GM19043 (cell line): ENCODE data around the gene THSD4.
"Not testable (repeated sequence)": the region's sequence is repeated elsewhere in the genome, so short reads cannot be mapped to it uniquely, and the experiment has no call there.

Source experiments
- ATAC-seq: cut with Tn5 transposase; IDR thresholded peaks from one replicate; pipeline ENCODE4 v1.9.1; 2021; ENCODE audit warnings: low read depth; ENCODE audit not compliant: unreplicated experiment

THSD4 gene

GRCh38 chr15:71362556-71362955 lies 247.3 kb downstream of the THSD4 start:
- no peak for ATAC-seq

DNA sequence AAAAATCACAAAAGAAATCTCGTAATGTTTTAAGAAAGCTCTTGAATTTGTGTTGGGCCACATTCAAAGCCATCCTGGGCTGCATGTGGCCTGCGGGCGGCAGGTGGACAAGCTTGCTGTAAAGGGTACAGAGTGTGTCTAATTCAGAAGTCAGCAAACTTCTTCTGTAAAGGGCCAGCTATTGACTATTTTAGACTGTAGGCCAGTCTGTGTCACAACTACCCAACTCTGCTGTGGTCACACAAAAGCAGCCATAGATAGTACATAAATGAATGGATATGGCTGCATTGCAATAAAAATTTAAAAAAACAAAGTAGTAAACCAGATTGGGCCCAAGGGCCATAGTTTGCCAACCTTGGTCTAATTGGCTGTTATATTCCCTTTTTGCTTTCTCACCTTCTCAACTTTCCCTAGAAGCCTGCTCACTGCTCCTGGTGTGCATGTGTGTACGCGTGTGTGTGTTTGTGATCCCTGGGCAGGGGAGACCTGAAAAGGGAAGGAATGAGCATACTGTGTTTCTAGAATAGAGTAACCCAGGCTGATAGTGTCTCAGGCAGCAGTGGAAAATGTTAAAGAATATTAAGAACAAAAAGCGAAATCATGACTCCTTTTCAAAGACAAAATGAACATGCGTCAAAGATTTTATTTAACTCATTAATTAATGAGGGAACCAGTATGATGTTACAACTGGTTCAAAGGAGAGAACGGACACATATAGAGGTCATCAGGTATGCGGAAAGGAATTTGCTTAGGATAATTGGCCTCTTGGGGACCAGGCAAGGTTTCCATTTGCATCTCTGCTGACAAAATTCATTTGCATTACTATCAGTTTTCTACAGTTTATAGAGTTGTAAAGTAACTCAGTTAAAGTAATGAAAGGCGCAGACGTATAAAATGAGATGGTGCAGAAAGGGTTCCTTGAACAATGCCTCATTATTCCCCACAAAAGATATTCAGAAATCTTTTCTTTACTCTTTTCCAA lies 248.0 kb downstream of the THSD4 start:
- no peak for ATAC-seq

DNA sequence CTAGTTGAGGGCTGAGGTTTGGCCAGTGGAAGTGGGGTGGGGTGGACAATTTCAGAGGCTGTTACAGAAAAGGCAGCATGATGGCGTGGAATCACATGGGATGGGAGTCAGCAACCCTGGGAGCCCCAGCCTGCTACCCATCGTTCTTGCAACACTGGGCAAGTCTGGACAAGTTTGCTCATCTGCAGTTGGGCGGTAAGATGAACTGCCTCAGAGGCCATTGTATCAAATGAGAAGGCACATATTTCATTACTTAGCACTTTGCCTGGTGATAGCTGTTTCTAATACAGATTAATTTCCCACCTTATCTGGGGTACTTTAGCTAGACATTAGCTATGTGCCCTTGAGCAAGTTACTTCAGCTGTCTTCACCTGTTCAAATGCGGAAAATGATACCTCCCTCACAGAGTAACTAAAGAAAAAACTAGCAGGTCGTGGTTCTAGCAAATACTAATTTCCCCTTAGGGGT lies 248.9 kb downstream of the THSD4 start:
- no peak for ATAC-seq

DNA sequence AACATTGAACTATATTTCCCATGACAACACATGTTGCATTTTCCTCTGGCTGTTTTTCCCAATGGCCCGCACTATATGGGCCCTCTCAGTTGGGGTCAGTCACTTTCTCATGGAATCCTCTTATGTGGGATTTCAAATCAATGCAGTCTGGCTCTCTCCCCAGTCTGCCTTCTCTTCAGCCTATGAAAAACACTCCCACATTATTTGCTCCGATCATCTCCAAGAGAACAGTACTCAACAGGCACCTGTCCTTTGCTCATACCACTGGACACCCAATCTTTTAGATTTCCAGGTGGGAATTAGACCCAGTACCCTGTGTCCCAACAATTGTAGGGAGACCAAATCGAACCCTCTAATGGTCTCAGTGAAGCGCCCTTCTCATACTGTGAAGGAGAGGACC lies 251.3 kb downstream of the THSD4 start:
- no peak for ATAC-seq

- no peak for ATAC-seq
Measured at GRCh38 chr15:71366926-71367325, 251.7 kb downstream of the THSD4 start.

DNA sequence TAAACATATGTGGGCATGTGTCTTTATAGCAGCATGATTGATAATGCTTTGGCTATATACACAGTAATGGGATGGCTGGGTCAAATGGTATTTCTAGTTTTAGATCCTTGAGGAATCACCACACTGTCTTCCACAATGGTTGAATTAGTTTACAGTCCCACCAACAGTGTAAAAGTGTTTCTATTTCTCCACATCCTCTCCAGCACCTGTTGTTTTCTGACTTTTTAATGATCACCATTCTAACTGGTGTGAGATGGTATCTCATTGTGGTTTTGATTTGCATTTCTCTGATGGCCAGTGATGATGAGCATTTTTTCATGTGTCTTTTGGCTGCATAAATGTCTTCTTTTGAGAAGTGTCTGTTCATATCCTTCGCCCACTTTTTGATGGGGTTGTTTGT lies 252.5 kb downstream of the THSD4 start:
- not testable (repeated sequence) for ATAC-seq

GRCh38 chr15:71372769-71373168 lies 257.5 kb downstream of the THSD4 start:
- ATAC-seq: not testable (repeated sequence)

GRCh38 chr15:71373917-71374316 lies 258.6 kb downstream of the THSD4 start:
- ATAC-seq: no peak

DNA sequence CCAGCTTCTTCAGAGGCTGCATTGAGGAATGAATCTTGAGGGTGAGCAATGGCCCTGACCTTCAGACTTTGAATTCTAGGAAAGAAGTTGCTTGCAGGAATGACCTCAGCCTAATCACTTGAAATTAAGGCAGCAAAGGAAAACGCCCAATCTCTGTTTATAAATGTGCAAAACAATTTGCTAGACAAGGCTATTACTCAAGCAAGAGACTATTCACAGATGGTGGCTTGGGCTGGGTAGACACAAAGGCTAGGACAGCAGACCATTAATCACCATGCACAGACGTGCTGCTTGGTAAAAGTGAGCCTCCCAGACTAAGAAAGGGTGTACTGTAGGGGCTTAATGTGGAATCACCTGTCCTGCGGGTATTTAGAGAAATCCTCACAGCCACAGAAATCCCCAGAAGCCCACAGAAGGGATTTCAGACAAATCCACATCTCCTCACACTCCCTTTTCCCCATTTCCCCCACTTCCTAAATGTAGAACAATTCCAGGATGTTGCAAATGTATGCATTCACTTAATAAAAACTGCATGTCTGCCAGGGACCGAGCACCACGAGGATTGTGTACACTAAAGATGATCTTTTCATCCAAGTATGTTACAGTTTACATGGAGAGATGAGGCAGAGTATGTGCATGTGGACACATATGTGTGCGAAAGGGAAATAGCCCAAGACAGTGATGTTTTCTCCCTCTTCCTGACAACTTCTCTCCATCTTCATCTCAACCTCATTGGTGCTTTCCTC lies 259.5 kb downstream of the THSD4 start:
- no peak for ATAC-seq

DNA sequence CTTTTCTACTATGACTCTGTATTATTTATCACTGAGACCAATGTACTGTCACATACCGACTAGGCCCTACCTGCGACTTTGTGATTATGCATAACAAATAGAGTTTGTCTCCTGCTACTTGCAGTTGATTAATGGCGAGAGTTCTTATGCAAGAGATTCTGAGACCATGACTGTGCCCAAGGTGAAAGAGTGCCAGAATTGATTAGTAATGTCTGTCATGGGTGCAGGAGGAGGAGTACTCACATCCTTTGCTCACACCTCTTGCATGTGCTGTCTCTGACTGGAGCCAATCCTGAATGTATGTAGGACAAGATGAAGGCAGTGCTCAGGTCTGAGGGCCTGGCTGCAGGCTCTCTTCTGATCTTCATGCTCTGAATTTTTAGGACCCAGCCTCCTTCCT lies 260.7 kb downstream of the THSD4 start:
- ATAC-seq: no peak

GRCh38 chr15:71379893-71380292 lies 264.6 kb downstream of the THSD4 start:
- ATAC-seq: no peak

DNA sequence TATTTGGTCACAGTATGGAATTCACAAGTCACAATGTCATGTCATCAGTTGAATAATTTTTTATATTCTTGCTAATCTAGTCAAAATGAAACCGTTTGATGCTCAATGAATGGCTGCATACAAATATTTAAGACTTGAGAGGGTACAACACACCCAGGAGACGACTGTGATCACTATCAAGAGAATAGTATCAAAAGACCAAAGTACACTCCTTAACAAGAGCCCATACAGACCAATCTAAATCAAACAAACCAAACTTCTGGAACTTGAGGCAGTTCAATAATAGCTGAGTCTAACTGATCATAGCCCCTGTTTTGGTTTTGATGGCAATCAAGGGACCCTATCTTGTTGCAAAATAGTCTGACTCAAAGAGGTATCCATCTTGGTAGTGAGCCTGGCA lies 265.1 kb downstream of the THSD4 start:
- ATAC-seq: no peak

DNA sequence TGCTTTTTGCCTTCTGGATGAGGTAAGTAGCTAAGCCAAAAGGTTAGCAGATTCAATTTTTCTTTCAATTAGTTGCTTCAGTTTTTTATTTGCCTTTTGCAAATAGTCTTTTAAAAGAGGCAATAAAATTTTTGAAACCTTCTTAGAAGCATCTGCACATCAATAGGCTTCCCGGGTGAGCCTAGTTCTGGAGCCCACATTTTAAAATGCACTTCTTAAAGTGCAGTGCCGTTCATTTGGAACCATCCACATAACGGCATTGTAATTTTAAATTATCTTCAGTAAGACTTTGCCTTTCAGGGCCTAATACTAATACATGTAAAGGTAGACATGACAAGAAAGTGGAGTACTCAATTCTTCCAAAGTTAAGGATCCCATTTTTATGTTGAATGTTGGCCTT lies 269.2 kb downstream of the THSD4 start:
- no peak for ATAC-seq

DNA sequence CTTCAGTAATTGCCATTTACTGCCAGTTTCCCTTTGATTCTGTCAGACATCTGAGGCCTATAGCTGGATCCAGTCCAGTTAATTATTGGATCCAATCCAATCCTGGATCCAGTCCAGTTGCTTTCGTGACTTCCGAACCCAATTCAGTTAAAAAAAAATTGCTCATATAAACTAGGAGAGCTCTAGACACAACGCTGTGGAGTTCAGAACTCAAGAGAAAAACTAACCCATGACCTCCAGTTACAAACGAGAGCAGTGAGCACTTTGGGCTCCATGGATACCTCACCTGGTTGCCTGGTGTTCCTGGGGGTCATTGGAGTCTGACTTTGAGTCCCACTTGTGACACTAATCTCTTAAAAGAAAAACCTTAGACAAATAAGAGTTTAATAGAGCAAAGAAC lies 269.8 kb downstream of the THSD4 start:
- no peak for ATAC-seq

- no peak for ATAC-seq
Measured at GRCh38 chr15:71385457-71385856, 270.2 kb downstream of the THSD4 start.

DNA sequence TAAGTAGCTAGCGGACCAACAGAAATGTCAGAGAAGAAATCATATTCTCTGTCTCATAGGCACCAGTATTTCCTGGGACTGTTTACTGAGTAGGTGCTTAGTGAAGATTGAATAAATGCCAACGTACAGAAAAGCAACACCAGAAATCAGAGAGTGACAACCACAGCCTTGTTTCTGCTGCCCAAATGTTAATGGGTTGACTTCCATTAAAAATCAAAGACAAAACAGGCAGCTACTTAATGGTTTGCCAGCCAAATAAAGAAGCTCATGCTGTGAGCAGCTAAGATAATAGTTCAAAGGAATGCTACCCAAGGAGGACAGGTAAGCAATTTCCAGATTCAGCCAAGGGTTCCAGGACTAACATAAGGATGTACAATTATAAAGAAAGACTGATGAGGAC lies 270.7 kb downstream of the THSD4 start:
- ATAC-seq: no peak

DNA sequence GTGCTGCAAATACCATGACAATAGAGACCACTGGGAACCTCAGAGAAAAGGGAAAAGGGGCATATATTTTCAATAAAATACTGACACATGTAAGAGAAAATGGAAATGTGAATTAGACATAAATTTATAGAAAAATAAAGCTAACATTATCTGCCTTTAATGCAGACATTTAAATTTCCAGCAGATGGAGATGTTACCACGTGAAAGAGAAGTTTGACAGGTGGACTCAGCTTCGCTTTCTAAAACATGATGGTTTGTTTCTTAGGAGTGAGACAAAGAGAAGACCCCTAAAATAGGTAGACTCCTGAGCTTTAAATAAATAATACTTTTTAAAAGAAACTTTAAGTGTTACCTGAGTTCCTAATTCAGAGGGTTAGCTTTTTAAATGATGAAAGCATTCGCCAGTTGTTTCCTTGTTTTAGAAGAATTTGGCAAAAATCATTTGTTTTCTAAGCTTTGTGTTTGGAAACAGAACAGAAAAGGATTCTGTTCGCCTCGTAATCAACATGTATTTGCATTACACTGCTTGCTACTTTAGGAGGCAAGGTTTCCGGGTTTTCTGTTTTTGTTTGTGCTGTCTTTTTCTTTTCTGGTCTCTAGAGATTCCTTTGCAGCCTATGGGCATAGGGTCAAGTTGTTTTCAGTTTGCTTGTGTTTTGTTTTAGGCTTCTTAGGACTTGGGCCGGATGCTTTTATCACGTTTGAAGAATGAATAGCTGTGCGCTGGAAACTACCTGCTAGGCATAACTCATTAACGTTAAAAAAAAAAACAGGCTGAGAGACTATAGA lies 271.4 kb downstream of the THSD4 start:
- ATAC-seq: no peak

GRCh38 chr15:71387810-71388209 lies 272.5 kb downstream of the THSD4 start:
- ATAC-seq: no peak

DNA sequence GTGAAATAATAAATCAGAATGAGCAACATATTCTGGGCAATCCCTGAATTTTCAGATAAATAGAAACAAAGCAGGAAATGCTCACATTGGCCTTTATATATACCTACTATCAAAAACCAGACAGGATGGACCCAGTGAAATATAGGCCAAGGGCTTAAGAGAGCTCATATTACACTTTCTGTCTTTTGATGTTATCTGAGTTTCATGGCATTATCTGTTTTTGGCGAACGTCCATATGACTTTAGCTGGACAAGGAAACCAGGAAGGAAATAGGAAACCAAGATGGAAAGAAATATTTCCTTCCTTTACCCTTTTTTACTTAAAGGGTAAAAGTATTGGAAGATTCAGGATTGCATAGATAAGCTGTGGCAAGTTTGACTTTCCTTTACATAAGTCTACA lies 274.8 kb downstream of the THSD4 start:
- no peak for ATAC-seq

- ATAC-seq: no peak
Measured at GRCh38 chr15:71391421-71392088, 276.3 kb downstream of the THSD4 start.
